GF-D8 (cell line): ENCODE results near the gene POLR3B.
"Not testable (repeated sequence)": the region's sequence is repeated elsewhere in the genome, so short reads cannot be mapped to it uniquely, and the experiment has no call there.

Source experiments
- DNase-seq: peaks from one replicate; lab custom pipeline; 2025; lab: John Stamatoyannopoulos, UW

POLR3B gene

DNA sequence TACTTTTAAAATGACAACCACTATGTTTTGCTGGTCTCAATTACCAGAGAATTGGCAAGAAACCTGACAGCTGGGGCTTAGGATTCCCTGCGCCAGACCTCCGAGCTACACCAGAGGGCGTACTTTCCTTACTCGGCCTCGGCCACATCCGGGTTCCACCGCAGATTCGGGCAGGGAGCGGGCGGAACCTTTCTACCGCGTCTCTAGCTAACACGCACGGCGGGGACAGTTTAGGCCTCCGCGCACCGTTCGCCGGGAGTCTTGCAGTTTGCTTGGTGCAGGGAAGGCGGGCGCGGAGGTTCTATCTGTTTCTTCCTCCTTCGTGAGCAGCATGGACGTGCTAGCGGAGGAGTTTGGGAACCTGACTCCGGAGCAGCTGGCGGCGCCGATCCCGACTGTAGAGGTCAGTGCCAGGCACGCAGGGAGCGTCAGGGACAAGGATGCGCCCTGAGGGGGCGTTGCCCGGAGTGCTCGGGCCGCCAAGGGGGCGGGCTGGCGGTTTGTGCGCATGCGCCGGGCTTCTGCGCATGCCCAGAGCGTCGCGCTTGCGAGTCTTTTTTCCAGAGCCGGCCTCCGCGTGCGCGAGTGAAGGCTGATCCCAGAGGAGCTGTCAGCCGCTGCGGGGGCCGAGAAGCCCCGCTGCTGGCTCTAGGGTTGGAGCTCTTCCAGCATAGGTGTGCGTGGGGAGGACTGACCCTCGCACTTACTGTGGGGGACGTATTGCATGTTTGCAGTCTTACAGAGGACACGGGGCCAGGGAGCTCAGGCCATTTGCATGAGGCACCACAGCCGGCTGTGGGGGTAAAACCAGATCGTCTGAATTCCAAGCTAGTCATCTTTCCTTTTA, at the start of gene POLR3B:
POLR3B (plus strand) TSS at position 200 of the 847 bp plus-strand sequence; CDS start at position 332, 132 bp downstream.
- DNase-seq: peak; percentile 75

DNA sequence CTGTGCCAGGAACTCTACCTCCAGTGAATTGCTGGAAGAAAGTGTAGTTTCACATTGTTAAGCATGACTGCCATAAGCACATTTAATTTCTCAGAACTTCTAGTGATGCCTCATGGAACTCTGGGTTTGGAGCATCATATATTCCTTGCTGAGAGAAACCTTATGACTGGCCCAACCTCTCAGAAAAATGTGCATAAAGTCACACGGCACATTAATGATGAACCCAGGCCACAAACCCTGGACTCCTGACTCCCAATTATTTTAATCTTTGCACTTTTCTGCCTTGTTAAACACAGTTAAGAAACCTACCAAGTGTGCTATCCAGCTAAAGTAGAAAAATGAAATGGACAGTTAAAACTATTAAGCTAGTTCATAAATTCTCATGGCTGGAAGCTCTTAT, 49.4 kb upstream of the POLR3B start:
- no peak for DNase-seq

DNA sequence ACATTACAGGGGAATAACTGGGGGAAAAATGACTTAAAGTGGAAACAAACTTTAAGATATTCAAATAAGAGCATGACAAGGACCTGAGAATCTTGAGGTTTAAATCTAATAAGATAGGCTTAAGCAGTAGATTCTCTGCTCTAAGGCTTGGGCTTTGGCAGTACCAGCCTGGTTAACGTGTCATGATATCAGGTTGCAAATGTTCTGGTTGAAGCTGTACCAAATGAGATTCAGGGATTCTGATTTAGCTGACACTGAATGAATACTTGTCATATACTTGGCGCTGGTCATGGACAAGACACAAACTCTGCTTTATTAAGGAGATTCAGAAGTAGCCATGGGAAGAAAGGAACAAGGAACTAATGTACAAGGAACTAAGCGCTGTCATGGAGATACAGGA, 48.9 kb upstream of the POLR3B start:
- no peak for DNase-seq

DNA sequence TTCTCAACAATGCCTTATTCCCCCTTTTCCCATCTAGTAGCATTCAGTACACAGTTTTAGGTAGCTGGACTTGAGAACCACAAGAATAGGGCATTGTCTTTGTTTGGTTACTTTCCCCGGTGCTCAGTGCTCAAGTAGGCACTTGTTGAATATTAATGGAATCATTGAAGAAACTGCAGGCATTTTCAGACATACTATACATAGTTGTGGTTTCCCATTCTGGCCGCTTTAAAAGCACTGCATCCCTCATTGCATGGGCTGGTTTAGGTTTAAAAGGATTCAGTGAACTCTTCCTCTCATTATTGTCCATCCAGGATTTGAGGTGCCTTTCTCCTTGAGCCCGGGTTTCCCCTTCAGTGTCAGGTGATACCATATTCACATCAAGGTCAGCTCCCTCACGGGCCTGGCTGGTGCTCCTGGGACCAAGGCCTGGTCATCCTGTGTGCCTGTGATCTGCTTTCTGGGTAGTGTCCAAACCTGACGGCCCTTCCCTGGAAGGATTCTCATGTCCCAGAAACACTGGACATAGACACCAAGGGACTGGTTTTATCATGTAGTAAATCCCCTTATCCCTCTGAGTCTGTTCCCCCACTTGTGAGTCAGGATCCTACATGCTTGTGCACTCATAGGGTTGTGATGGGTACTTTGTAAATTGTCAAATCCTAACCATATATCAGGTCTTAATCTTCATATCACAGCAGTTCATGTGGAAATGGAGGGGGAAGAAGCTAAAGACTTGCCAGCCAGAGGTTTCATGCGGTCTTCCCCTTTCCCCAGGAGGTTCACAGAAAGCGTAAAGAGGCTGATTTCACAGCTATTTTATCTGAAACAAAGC, 47.7 kb upstream of the POLR3B start:
- DNase-seq: no peak

DNA sequence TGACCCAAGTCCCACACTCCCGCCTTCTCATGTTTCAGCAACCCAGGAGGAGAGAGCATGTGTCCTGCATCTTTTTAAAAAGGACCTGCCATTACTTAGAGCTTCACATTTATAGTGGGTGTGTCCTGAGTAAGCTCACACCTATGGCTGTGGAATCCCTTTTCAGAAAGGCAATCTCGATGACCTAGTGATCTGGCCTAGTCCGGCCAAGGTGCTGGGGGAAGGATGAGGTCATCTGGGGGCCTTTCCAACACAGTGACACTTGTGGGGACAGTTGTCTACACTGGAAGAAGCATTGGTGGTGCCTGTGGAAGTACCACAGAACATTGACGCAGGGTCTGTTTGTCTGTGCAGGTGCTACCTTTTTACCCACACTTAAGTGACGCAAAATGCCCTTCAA, 46.9 kb upstream of the POLR3B start:
- no peak for DNase-seq

DNA sequence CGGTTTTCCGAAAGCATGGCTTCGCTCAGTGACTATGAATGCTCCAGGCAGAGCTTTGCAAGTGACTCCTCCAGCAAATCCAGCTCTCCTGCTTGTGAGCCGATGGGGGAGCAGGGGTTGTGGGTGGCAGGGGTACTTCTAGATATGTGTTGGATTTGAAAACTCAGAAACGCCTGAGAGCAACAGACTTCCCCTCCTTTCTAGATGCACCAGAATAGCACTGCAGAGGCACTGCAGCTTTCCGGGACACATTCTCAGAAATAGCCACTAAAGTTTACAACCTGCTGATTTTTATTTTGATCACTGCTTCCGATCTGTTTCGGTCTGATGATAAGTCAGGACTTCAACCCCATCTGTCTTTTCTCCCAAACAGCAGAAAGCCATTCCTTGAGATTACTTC, 46.4 kb upstream of the POLR3B start:
- no peak for DNase-seq

DNA sequence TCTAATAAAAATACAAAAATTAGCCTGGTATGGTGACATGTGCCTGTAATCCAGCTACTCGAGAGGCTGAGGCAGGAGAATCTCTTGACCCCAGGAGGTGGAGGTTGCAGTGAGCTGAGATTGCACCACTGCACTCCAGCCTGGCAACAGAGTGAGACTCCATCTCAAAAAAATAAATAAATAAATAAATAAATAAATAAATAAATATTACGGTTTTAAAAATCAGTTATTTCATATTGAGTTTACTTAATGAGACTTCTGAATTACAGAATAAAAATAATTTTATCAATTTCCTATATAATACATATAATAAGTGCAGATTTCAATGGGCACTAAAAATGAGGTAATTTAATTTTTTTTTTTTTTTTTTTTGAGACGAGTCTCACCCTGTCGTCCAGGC, 44.1 kb upstream of the POLR3B start:
- DNase-seq: not testable (repeated sequence)

DNA sequence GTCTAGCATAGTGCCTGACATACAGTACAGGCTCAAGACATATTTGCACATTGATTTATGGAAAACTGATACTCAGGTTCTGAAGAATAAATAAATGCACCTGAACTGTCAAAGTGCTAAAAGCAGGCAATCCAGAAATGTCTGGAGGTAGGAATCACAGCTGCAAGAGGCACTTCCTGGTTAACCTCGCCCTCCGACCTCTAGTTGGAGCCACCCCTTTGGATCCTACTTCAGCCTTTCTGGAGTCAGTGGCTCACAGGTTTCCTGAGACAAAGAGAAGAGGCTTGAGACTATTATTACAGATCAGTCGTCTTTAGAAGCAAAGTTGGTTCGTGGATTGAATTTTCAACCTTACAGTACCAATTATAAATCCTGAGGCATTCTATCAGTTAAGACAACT, 42.0 kb upstream of the POLR3B start:
- no peak for DNase-seq

DNA sequence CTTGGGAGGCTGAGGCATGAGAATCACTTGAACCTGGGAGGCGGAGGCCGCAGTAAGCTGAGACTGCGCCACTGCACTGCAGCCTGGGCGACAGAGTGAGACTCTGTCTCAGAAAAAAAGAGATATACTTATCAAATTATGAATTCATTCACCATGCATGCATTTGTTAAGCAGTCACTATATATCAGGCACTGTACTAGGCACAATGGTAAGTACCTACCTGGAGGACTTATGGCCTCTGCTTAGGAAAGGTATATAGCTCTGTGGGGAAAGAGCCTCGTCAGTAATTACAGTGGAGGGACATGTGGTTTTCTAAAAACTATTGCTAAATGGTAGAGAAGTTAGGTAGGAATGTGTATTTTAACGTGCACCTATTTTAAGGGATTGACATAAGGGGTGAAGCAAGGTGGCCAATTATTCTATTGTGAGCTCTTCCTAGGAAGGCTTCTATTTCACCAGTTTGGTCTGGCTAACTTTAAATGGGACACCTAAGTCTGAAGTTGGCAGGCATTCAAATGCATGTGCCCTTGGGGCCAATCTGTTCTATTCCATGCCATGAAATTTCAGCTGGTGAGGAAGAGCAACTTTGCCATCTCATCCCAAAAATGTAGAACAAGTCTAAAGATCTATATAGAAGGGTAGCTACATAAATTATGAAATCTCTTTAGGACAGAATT, 40.0 kb upstream of the POLR3B start:
- DNase-seq: no peak

DNA sequence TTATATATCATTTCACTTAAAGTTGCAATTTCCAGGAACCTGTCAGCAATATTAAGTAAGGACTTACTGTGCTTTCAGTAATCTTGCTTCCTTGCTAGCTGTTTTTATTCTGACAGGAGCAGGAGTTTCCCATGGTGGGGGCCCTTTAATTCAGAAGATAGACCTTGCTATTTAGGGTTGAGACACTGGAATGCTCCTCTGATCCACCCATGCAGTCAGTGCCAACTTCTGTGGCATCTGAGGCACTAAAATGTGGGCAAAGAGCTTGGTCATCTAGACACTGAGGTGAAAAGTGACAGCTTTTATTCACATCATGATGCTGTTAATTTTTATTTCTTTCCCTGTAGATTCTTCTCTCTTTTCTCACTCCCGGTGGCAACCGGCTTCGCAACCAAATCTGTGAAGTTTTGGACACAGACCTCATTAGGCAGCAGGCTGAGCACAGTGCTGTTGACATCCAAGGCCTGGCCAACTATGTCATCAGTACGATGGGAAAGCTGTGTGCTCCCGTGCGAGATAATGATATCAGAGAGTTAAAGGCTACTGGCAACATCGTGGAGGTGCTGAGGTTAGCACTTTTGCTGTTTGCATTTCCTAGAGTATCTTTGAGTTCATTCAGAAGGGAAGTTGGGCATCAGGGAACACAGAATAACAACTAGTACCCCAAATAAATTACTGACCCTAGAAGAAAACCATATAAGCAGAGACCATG, 36.3 kb upstream of the POLR3B start:
- no peak for DNase-seq

DNA sequence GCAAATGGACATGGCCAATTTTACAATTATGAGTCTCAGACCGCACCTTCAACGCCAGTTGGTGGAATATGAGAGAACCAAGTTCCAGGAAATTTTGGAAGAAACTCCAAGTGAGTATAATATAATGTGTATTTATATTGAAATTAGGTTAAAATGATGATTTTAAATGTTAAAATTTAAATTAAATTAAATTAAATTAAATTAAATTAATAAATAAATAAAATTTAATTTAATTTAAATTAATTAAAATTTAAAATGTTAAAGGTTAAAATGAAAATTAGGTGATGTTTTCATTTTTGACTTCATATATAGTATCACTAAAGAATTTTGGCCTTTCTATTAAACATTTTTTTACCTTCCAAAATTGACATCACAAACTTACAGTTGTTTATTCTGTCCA, 34.0 kb upstream of the POLR3B start:
- DNase-seq: no peak

DNA sequence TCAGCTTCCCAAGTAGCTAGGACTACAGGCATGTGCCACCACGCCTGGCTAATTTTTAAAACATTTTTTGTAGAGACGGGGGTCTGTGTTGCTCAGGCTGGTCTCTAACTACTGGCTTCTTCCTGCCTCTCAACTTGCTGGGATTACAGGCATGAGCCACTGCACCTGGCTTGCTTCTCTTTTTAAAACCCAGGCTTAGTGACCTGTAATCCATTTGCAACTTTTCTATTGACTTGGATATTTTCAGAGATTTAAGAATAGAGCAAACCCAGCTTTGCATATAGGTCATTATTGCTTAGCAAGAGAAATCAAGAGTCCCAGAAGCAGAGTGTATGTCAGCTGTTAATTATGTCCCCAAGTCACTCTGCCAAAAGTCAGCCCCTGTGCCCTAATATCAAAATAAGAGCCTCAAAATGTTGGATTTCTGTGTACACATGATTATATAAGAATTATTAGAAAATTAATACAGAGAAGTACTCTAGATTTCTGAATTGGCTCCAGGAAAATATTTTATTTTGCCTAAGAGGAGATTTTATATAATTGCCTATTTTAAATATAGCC, 30.2 kb upstream of the POLR3B start:
- DNase-seq: no peak

DNA sequence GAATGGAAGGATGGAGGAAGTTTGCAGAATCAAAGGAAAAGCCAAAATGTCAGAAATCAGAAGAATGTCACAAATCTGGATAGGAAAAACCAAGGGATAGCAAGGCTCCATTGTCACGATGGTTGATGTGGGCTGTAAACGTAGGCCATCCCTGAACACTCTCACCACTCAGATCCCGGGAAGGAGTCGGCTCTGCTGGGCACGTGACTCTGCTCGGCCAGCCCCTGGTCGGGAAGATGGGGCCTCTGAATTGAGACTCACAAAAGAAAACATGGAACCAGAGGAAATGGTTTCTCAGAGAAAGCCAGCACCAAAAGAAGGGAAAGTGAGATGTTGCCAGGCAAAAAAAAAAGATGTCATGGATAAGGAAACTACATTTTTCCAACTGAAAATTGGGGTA, 28.8 kb upstream of the POLR3B start:
- DNase-seq: no peak

DNA sequence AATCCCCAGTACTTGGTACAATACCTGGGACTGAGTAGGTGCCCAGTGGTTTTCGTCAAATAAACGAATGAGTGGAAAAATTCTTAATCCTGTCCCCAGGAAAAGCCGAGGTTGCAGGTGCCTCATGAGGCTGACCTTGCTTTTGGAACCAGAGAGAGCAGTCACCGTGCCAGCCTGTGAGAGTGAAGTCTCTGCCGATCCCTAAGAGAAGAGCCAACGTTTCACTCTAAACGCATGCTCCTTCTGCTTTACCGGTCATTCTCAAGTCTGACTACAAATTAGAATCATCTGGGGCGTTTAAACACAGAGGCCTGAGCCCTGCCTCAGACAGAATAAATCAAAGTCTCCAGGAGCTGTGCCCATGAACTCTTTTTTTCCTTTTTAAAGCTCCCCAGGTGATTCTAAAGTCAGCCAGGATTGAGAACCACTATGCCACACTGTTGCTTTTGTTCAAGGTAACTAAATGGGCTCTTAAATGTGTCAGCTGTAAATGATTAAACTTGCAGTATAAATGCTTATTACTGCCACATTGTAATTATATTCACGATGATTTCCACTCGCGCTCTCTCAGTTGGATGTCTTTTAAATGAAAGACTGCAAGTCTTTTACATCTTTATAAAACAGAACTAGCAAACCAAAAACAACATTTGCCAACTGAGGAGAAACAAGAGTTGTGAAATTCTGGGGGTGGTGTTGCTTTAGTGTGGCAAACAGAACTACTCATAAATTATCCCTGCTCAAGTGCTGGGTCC, 28.1 kb upstream of the POLR3B start:
- no peak for DNase-seq

DNA sequence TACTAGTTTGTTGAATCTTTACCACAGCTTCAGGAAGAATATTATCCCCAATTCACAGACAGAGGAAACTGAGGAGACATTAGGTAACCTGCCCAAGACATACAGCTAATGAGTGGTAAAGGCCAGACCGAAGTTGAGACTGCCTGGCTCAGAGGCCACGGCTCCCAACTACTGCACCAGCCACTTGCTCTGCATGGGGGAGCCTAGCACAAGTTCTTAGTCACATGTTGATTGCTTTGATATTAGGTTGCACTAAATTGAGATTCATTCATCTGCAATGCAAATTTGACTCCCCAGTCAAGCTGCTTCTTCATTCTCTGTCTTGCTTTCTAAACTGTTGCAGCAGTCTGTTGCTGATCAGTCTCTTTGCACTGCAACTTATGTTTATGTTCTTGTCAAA, 25.9 kb upstream of the POLR3B start:
- DNase-seq: no peak

DNA sequence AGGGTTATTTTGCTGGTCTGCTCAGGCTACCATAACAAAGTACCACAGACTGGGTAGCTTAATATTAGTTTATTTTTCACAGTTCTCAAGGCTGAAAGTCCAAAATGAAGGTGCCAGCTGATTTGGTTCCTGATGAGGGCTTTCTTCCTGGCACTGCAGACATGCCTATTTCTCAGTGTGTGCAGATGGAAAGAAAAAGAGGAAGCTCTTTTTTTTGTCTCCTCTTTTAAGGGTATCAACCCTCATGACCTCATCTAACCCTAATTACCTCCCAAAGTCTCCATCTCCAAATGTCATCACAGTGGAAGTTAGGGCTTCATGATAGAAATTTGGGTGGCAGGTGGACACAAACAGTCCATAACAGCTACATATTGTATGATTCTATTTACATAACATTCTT, 25.0 kb upstream of the POLR3B start:
- peak; percentile 0 for DNase-seq

DNA sequence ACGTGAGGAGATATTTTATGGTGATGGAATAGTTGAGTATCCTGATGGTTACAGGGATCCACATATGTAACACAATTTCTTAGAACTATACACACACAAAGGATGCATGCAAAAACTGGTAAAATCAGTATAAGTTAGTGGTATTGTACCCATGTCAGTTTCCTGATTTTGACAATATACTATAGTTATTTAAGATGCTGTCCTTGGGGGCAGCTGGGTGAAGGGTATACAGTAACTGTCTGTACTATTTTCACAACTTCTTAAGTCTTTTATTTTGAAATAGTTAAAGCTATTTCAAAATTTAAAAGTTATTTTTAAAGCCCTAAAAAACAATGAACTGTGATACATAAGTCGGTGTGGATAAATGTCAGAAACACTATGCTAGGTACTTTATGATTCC, 24.5 kb upstream of the POLR3B start:
- no peak for DNase-seq

DNA sequence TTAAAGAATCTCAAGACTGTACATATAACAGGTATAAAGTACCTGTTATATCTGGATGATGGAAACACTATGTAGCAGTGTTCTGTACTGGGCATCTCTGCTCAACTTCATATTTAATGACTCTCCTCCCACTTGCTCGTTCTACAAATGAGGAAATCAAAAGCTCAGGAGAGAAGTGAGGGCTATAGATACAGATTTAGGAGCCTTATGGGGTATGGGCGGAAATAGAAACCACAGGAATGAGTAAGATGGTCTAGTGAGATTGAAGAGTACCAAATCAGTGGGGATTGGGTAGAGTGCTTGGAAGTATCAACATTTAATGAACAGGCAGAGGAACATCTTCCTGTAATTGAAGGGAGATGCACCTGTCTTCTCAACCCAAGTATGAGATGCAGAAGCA, 23.8 kb upstream of the POLR3B start:
- no peak for DNase-seq

DNA sequence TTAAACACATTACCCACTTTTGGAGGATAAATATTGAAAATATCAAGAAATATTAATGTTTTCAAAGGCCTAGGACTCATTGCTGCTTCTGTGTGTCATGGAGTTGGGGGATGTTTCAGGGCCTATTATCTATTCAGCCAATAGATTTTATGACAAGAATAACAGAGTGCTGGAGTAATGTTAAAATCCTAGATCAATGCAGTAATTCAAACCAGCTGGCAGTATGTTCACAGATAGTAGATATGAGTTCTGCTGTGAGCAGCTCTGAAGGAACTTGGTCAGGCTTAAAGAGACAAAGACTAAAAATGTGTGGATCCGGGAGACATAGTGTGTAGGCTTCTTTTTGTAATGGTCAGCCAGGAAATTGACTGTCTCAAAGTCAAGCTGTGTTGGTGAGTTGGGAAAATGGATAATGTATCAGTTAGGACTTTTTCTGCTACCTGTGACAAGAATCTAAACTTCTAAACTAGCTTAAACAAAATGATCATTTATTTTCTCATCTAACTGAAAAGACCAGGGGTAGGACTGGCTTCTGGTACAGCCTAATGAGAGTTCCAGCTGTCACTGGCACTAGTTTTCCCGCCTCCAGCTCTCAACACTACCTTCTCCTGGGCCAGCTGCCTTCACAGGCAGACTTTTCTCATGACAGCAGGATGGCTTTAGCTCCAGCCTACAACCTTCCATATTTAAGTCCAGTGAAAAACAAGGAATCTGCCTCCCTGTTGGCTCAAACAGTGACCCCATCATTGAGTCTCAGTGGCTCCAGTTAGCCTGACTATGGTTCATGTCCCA, 16.3 kb upstream of the POLR3B start:
- DNase-seq: no peak
